ENCODE results near the gene LEPROT.
"Not testable (repeated sequence)": the region's sequence is repeated elsewhere in the genome, so short reads cannot be mapped to it uniquely, and the experiment has no call there.

- TF ChIP-seq, protein P1, sequence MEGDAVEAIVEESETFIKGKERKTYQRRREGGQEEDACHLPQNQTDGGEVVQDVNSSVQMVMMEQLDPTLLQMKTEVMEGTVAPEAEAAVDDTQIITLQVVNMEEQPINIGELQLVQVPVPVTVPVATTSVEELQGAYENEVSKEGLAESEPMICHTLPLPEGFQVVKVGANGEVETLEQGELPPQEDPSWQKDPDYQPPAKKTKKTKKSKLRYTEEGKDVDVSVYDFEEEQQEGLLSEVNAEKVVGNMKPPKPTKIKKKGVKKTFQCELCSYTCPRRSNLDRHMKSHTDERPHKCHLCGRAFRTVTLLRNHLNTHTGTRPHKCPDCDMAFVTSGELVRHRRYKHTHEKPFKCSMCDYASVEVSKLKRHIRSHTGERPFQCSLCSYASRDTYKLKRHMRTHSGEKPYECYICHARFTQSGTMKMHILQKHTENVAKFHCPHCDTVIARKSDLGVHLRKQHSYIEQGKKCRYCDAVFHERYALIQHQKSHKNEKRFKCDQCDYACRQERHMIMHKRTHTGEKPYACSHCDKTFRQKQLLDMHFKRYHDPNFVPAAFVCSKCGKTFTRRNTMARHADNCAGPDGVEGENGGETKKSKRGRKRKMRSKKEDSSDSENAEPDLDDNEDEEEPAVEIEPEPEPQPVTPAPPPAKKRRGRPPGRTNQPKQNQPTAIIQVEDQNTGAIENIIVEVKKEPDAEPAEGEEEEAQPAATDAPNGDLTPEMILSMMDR (IDR thresholded peaks at IDR 0.05; ENCODE audit: low read depth, low read length, poor library complexity, severe bottlenecking), result not testable (repeated sequence)
- TF ChIP-seq EZH2phosphoT487 (IDR thresholded peaks at IDR 0.05; ENCODE audit: borderline replicate concordance, low read length), result not testable (repeated sequence)
These were observed 36.0 kb upstream of the LEPROT start for GRCh38 chr1:65384426-65384825.

All from DOHH2 (cell line).